ENCODE measurements around the gene PTPRN2. TPM values are rescaled to one million over a fixed set of nuclear protein-coding genes. Genes with fewer than 3 reads are reported as not detected.

The PTPRN2 gene
- total RNA-seq, 4 donors from 2014 or later: 6.6 to 10.7 (median 8.2) TPM

- Histone ChIP-seq H3K4me1 (no peaks in the 10 kb centered on the region), H3K4me3 (no peak overlapping the region), H3K27me3 (no peaks in the 10 kb centered on the region), H3K9me3 (peaks cover 0 to 15% (median 0%) of the 10 kb centered on the region in 4 donors), H3K36me3 (no peaks in the 10 kb centered on the region), H3K27ac (no peak overlapping the region)
- no peak for DNase-seq (ENCODE audit: low spot score in 2 of 2)
- TF ChIP-seq CTCF (IDR thresholded peaks at IDR 0.05) (no peak), POLR2A (IDR thresholded peaks at IDR 0.05) (no peak), EP300 (IDR thresholded peaks at IDR 0.05) (no peak)
- WGBS, 2 donors: 57 to 61% methylated on average over 3 to 5 of the region's 5 CpGs
Observed at GRCh38 chr7:157795199-157795598, 792.4 kb downstream of the PTPRN2 start.

GRCh38 chr7:157794746-157795065 is 792.9 kb downstream of the PTPRN2 start:
- DNase-seq (ENCODE audit: low spot score in 2 of 2): no peak
- no peaks in the 10 kb centered on the region for H3K27me3 ChIP-seq
- TF ChIP-seq POLR2A (IDR thresholded peaks at IDR 0.05) (no peak), EP300 (IDR thresholded peaks at IDR 0.05) (no peak), CTCF (IDR thresholded peaks at IDR 0.05) (no peak)
- no peaks in the 10 kb centered on the region for H3K36me3 ChIP-seq
- no peaks in the 10 kb centered on the region for H3K4me1 ChIP-seq
- H3K9me3 ChIP-seq: peaks cover 0 to 15% (median 0%) of the 10 kb centered on the region in 4 donors
- H3K4me3 ChIP-seq: no peak overlapping the region
- H3K27ac ChIP-seq: no peak overlapping the region
- WGBS, 2 donors: 72 to 89% methylated on average over 4 of the region's 4 CpGs

GRCh38 chr7:157793973-157794745 is 793.5 kb downstream of the PTPRN2 start:
- Histone ChIP-seq H3K27me3 (no peaks in the 10 kb centered on the region), H3K27ac (no peak overlapping the region), H3K36me3 (no peaks in the 10 kb centered on the region), H3K9me3 (peaks cover 0 to 15% (median 0%) of the 10 kb centered on the region in 4 donors), H3K4me1 (no peaks in the 10 kb centered on the region), H3K4me3 (no peak overlapping the region)
- 63% methylated on average over 39 of the region's 39 CpGs for WGBS, 2 donors
- TF ChIP-seq POLR2A (IDR thresholded peaks at IDR 0.05) (no peak), EP300 (IDR thresholded peaks at IDR 0.05) (no peak), CTCF (IDR thresholded peaks at IDR 0.05) (no peak)
- no peak for DNase-seq (ENCODE audit: low spot score in 2 of 2)

- Histone ChIP-seq H3K27me3 (no peaks in the 10 kb centered on the region), H3K9me3 (peaks cover 0 to 15% (median 0%) of the 10 kb centered on the region in 4 donors), H3K4me1 (no peaks in the 10 kb centered on the region), H3K27ac (no peak overlapping the region), H3K36me3 (no peaks in the 10 kb centered on the region), H3K4me3 (no peak overlapping the region)
- TF ChIP-seq POLR2A (IDR thresholded peaks at IDR 0.05) (no peak), CTCF (IDR thresholded peaks at IDR 0.05) (no peak), EP300 (IDR thresholded peaks at IDR 0.05) (no peak)
- 73 to 82% methylated on average over 10 of the region's 10 CpGs for WGBS, 2 donors
- DNase-seq (ENCODE audit: low spot score in 2 of 2): no peak
Observed at GRCh38 chr7:157793087-157793353, 794.6 kb downstream of the PTPRN2 start.

- Histone ChIP-seq H3K27ac (no peak overlapping the region), H3K4me3 (no peak overlapping the region), H3K36me3 (no peaks in the 10 kb centered on the region), H3K4me1 (no peaks in the 10 kb centered on the region), H3K9me3 (peaks cover 0 to 15% (median 0%) of the 10 kb centered on the region in 4 donors), H3K27me3 (no peaks in the 10 kb centered on the region)
- DNase-seq (ENCODE audit: low spot score in 2 of 2): no peak
- WGBS, 2 donors: 82 to 87% methylated on average over 28 to 34 of the region's 35 CpGs
- TF ChIP-seq CTCF (IDR thresholded peaks at IDR 0.05) (no peak), POLR2A (IDR thresholded peaks at IDR 0.05) (no peak), EP300 (IDR thresholded peaks at IDR 0.05) (no peak)
Observed at GRCh38 chr7:157792241-157793086, 795.2 kb downstream of the PTPRN2 start.
